GM23248 (cell line): ENCODE results near the gene C4BPA.

Experiments
- EZH2 ChIP-seq: fragments of 200-600 bp; sonication (generic); IDR thresholded peaks from 2 replicates; pipeline ENCODE4 v1.6.1; 2018; ENCODE audit warnings: antibody characterized with exemption, mild to moderate bottlenecking; ENCODE audit not compliant: insufficient read depth, poor library complexity, severe bottlenecking
- EZH2phosphoT487 ChIP-seq: fragments of 200-600 bp; sonication (generic); IDR thresholded peaks from 2 replicates; pipeline ENCODE4 v1.6.1; 2018; ENCODE audit warnings: antibody characterized with exemption, moderate library complexity, mild to moderate bottlenecking, low read depth; ENCODE audit not compliant: insufficient read depth

GRCh38 chr1:207073906-207074820, 29.9 kb upstream of the C4BPA start:
- TF ChIP-seq EZH2phosphoT487 (no peak), EZH2 (no peak)
